Suprapubic skin (tissue), 4 donors: ENCODE data around the gene PSMB3. TPM values are rescaled to one million over a fixed set of nuclear protein-coding genes. Genes with fewer than 3 reads are reported as not detected.

ENCODE experiments used
- DNase-seq, 2 donors: peaks; one replicate each; pipeline ENCODE4 v3.0.0-alpha.2; 2019; ENCODE audit warnings: low spot score in 2 of 2
- H3K27ac ChIP-seq: fragments of 200-600 bp; sonication (generic); one replicate; pipeline ENCODE4 v1.5.1; 2019
- H3K27me3 ChIP-seq: fragments of 200-600 bp; sonication (generic); one replicate; pipeline ENCODE4 v1.5.1; 2019
- H3K36me3 ChIP-seq: fragments of 200-600 bp; sonication (generic); one replicate; pipeline ENCODE4 v1.5.1; 2019
- H3K4me1 ChIP-seq: fragments of 200-600 bp; sonication (generic); one replicate; pipeline ENCODE4 v1.5.1; 2019
- H3K4me3 ChIP-seq: fragments of 200-600 bp; sonication (generic); one replicate; pipeline ENCODE4 v1.5.1; 2019; ENCODE audit warnings: mild to moderate bottlenecking
- H3K9me3 ChIP-seq: fragments of 200-600 bp; sonication (generic); one replicate; pipeline ENCODE4 v1.5.1; 2019
- EP300 ChIP-seq: sonication (generic); formaldehyde crosslinking; IDR thresholded peaks from one replicate; pipeline ENCODE4 v1.6.1; 2017; ENCODE audit warnings: antibody characterized with exemption
- POLR2A ChIP-seq, 2 donors: fragments of 450-650 bp; IDR thresholded peaks; one replicate each; pipeline ENCODE4 v1.6.1; 2017; ENCODE audit warnings: antibody characterized with exemption in 2 of 2, mild to moderate bottlenecking in 2 of 2, moderate library complexity in 2 of 2
- POLR2AphosphoS5 ChIP-seq, 3 donors: sonication (generic); formaldehyde crosslinking; IDR thresholded peaks; one replicate each; pipeline ENCODE4 v1.6.1; 2017; ENCODE audit warnings: antibody characterized with exemption in 3 of 3
- WGBS: methylation state at CpG from one replicate; pipeline ENCODE4 v1.1.5; 2018; 5-methylcytosine and 5-hydroxymethylcytosine counted together
- total RNA-seq, 4 donors: library from RNA; depleted of rRNA; stranded (reverse); fragments of >200 nt; gene quantifications; one replicate each; pipeline ENCODE4 v1.1.0, GENCODE V29; 2016
- TF ChIP-seq, protein P1 (sequence below), 2 donors: fragments of 200-600 bp in 1 of 2; fragments of 450-650 bp in 1 of 2; sonication (generic) in 1 of 2; IDR thresholded peaks; one replicate each; pipeline ENCODE4 v1.5.1; 2016 to 2019; ENCODE audit warnings: antibody characterized with exemption in 2 of 2, mild to moderate bottlenecking in 1 of 2, moderate library complexity in 1 of 2

The PSMB3 gene
- total RNA-seq, 4 donors from 2014 or later, result 106 to 186 (median 162) TPM

DNA sequence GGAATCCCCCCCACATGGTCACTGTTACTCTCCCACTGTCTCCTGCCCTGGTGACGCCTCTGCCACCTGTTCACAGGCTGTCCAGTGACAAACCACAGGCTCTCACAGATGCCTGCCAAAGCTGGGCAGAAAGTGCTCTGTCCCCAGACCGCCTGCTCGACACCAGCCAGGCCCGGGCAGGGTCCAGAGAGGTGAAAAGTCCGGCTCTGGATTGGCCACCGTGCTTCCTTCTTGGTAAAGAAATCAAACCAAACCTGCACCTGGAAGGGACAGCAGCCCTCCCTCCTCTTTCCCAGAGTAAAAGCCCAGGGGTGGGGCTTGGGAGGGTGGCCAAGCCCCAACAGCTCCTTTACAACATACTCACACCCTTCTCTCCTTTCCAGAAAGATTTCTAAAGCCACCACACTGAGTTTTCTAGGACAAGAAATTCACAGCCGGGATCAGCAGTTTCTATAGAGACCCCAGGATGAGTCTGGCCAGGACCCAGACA, 10.6 kb upstream of the PSMB3 start:
- DNase-seq, result peak in 1 of 2 donors; percentile 68
- Histone ChIP-seq H3K4me1 (peaks cover 46% of the 10 kb centered on the region), H3K27ac (peak overlapping the region; percentile 90), H3K4me3 (no peak overlapping the region), H3K9me3 (no peaks in the 10 kb centered on the region), H3K36me3 (peaks cover 30% of the 10 kb centered on the region), H3K27me3 (no peaks in the 10 kb centered on the region)
- WGBS, result 14% methylated on average over 7 of the region's 7 CpGs
- TF ChIP-seq EP300 (no peak), POLR2A (IDR thresholded peaks at IDR 0.05) (no peak), POLR2AphosphoS5 (IDR thresholded peaks at IDR 0.05) (no peak)
- TF ChIP-seq, protein P1, sequence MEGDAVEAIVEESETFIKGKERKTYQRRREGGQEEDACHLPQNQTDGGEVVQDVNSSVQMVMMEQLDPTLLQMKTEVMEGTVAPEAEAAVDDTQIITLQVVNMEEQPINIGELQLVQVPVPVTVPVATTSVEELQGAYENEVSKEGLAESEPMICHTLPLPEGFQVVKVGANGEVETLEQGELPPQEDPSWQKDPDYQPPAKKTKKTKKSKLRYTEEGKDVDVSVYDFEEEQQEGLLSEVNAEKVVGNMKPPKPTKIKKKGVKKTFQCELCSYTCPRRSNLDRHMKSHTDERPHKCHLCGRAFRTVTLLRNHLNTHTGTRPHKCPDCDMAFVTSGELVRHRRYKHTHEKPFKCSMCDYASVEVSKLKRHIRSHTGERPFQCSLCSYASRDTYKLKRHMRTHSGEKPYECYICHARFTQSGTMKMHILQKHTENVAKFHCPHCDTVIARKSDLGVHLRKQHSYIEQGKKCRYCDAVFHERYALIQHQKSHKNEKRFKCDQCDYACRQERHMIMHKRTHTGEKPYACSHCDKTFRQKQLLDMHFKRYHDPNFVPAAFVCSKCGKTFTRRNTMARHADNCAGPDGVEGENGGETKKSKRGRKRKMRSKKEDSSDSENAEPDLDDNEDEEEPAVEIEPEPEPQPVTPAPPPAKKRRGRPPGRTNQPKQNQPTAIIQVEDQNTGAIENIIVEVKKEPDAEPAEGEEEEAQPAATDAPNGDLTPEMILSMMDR (IDR thresholded peaks at IDR 0.05), result no peak

DNA sequence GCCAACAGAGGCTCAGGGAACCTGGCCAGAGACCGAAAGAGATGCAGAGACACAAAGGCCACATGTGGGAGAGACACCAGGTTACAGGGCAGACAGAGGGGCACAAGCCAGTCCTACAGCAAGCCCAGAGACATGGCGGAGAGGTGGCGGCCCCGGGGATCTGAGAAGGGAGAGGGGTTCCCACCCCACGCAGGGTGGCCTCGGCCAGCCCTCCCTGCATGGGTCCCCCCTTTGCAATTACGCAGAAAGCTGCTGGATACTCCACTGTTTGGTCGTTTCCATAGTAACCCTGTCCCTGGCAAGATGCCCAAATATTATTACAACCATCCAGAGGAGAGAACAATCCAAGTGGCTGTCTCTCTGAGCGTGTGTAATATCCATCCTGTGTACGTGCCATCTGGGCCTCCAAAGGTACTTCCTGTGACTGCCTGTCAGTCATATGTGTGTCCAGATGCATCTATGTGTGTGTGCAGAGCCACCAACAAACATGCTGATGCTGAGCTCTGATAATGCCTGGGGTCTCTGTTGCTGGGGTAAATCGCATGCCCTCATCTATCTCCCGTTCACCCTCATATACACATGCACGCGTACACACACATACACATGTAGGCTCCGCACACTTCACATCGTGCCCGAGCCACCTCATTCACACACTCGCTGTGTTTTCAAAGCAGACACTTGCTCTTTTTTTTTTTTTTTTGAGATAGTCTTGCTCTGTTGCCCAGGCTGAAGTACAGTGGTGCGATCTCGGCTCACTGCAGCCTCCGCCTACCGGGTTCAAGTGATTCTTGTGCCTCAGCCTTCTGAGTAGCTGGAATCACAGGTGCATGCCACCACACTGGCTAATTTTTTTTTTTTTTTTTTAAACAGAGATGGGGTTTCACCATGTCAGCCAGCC, 9.9 kb upstream of the PSMB3 start:
- Histone ChIP-seq H3K4me1 (peaks cover 51% of the 10 kb centered on the region), H3K36me3 (peaks cover 24% of the 10 kb centered on the region), H3K27ac (peak overlapping the region; percentile 90), H3K9me3 (no peaks in the 10 kb centered on the region), H3K4me3 (no peak overlapping the region), H3K27me3 (no peaks in the 10 kb centered on the region)
- TF ChIP-seq POLR2AphosphoS5 (IDR thresholded peaks at IDR 0.05), result peak in 1 of 3 donors; percentile 55
- TF ChIP-seq, protein P1 (IDR thresholded peaks at IDR 0.05), result no peak
- DNase-seq, result peak in 1 of 2 donors; percentile 77
- WGBS, result 32% methylated on average over 22 of the region's 22 CpGs

DNA sequence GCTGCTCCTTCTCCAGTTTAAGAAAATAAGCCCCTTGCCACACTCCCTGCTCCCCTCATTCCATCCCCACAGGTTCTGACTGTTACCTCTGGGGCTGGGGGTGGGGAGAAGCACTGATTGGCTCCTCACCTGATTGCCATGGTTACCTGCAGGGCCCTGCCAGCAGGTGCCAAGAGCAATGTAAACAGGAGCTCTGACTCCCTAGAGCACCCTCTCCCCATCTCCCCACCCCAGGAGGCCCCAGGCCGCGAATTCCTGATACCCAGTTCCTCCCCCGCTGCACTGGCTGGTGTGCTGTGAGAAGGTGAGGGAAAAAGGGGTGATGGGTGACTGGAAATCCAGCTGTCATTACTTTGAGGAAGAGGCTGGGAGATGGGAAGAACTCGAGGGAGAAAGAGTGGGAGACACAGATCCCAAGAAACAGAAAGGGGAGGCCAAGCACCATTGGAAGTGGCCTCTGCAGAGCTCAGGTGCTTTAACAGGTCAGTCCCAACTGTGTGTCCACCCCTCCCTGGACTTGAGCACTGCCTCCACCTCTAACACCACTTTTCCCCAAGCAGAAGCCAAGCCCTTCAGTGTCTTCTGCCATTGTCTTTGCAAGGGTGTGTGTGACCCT, 8.9 kb upstream of the PSMB3 start:
- Histone ChIP-seq H3K36me3 (peaks cover 14% of the 10 kb centered on the region), H3K27ac (no peak overlapping the region), H3K27me3 (no peaks in the 10 kb centered on the region), H3K9me3 (no peaks in the 10 kb centered on the region), H3K4me3 (no peak overlapping the region), H3K4me1 (peaks cover 52% of the 10 kb centered on the region)
- TF ChIP-seq POLR2A (IDR thresholded peaks at IDR 0.05) (no peak), EP300 (no peak), POLR2AphosphoS5 (IDR thresholded peaks at IDR 0.05) (no peak)
- TF ChIP-seq, protein P1 (IDR thresholded peaks at IDR 0.05), result no peak
- WGBS, result 81% methylated on average over 4 of the region's 4 CpGs
- no peak for DNase-seq

DNA sequence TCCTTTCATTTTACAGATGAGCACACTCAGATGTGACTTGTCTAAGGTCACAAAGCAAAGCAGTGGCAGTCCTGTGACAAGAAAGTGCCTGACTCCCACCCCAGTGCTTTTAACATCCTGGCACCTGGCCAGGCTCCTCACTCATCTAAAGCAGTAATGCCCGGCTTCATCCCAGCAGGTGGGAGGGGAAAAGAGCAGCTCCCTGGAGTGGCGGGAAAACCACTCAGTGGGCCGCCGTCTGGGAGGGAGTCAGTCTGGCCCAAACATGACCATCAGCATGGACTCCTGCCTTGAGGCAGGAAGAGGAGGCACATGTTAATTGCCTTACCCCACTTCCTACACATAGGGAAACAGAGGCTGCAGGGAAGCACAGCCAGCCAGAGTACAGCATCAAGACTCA, 7.0 kb upstream of the PSMB3 start:
- no peak overlapping the region for H3K4me3 ChIP-seq
- H3K36me3 ChIP-seq, result no peaks in the 10 kb centered on the region
- no peaks in the 10 kb centered on the region for H3K9me3 ChIP-seq
- no peak for DNase-seq
- H3K27ac ChIP-seq, result no peak overlapping the region
- no peaks in the 10 kb centered on the region for H3K27me3 ChIP-seq
- TF ChIP-seq, protein P1 (IDR thresholded peaks at IDR 0.05), result no peak
- TF ChIP-seq POLR2A (IDR thresholded peaks at IDR 0.05) (no peak), EP300 (no peak), POLR2AphosphoS5 (IDR thresholded peaks at IDR 0.05) (no peak)
- 29% methylated on average over 3 of the region's 4 CpGs for WGBS
- H3K4me1 ChIP-seq, result peaks cover 71% of the 10 kb centered on the region
